Large intestine (tissue), 3 donors: Measurements from ENCODE around the gene UBE2I. TPM values are rescaled to one million over a fixed set of nuclear protein-coding genes. Genes with fewer than 3 reads are reported as not detected.

Experiments used
- DNase-seq, 2 donors: peaks; one replicate each; pipeline versions ENCODE4 v3.0.0 to v3.0.0-alpha.2; 2013
- H3K27ac ChIP-seq: one replicate; pipeline ENCODE4 v1.5.1; 2013; ENCODE audit warnings: low read length
- H3K27me3 ChIP-seq: 2 replicates; pipeline ENCODE4 v1.6.1; 2013; ENCODE audit warnings: low read length; ENCODE audit not compliant: control insufficient read depth, insufficient read depth
- H3K36me3 ChIP-seq: 2 replicates; pipeline ENCODE4 v1.6.1; 2013; ENCODE audit warnings: low read length; ENCODE audit not compliant: control insufficient read depth, insufficient read depth
- H3K4me1 ChIP-seq: one replicate; pipeline ENCODE4 v1.6.1; 2013; ENCODE audit warnings: low read length; ENCODE audit not compliant: control insufficient read depth, insufficient read depth
- H3K4me3 ChIP-seq: one replicate; pipeline ENCODE4 v1.5.1; 2013; ENCODE audit warnings: low read length
- H3K9me3 ChIP-seq: one replicate; pipeline ENCODE4 v1.6.1; 2013; ENCODE audit warnings: mild to moderate bottlenecking, low read depth, low read length, moderate library complexity; ENCODE audit not compliant: control insufficient read depth
- WGBS: methylation state at CpG from one replicate; pipeline ENCODE4 v1.1.5; 2013; ENCODE audit warnings: low lambda C conversion rate; ENCODE audit not compliant: insufficient coverage; 5-methylcytosine and 5-hydroxymethylcytosine counted together
- polyA plus RNA-seq: library from polyadenylated mRNA; unstranded; fragments of 120-200 nt; gene quantifications from one replicate; pipeline ENCODE4 v1.2.1, GENCODE V29; 2013

UBE2I gene
- polyA plus RNA-seq, 1 donor, result 130 TPM

- no peak for DNase-seq
- WGBS, result no CpG with 5 or more reads among the region's 16 CpGs
- H3K4me3 ChIP-seq, result no peak overlapping the region
- H3K9me3 ChIP-seq, result no peaks in the 10 kb centered on the region
- H3K4me1 ChIP-seq, result no peaks in the 10 kb centered on the region
- H3K27me3 ChIP-seq, result peaks cover 33% of the 10 kb centered on the region
- H3K27ac ChIP-seq, result no peak overlapping the region
- no peaks in the 10 kb centered on the region for H3K36me3 ChIP-seq
Measured at GRCh38 chr16:1283996-1284616, 25.3 kb upstream of the UBE2I start.

DNA sequence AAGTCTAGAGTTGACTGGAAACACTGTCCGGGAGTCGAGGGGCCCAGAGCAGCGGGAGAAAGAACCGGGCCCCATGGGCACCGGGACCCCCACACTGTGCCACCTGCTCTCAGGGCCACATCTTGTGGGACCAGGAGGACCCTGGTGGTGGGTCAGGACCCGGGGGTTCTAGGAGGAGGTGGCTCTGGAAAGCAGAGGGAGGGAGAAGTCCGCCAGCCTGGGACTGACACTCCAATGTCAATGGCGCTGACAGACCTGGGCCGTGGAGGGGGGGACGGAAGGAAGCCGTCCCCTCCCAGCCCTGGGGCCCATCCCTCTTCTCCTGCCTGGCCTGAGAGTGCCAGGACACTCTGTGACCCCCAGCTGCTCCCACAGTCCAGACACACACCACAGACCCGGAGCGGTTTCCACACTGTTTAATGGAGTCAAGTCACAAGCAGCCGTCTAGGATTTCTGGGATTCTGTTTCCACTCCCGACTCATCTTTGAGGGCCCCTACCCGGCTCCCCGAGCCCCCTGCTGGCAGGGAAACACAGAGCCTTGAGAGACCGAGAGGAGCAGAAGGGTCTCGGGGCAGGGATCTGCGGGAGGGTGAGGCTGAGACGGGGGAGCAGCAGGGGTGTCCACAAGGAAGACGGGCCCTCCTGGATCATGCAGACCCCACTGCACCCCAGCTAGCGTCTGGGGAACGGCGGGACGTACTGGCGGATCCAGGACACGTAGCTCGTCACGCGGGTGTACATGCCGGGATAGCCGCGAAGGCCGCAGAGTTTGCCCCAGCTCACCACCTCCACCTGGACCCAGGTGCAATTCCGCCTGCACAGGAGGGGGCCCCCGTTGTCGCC is 23.5 kb upstream of the UBE2I start:
- DNase-seq, result no peak
- Histone ChIP-seq H3K27ac (no peak overlapping the region), H3K27me3 (peaks cover 44% of the 10 kb centered on the region), H3K36me3 (no peaks in the 10 kb centered on the region), H3K4me3 (no peak overlapping the region), H3K4me1 (peaks cover 2% of the 10 kb centered on the region), H3K9me3 (no peaks in the 10 kb centered on the region)
- no CpG with 5 or more reads among the region's 38 CpGs for WGBS

GRCh38 chr16:1286513-1287094 is 22.8 kb upstream of the UBE2I start:
- WGBS, result no CpG with 5 or more reads among the region's 25 CpGs
- no peak for DNase-seq
- H3K9me3 ChIP-seq, result no peaks in the 10 kb centered on the region
- H3K4me3 ChIP-seq, result no peak overlapping the region
- H3K36me3 ChIP-seq, result no peaks in the 10 kb centered on the region
- H3K27me3 ChIP-seq, result peaks cover 50% of the 10 kb centered on the region
- no peak overlapping the region for H3K27ac ChIP-seq
- H3K4me1 ChIP-seq, result peaks cover 8% of the 10 kb centered on the region

DNA sequence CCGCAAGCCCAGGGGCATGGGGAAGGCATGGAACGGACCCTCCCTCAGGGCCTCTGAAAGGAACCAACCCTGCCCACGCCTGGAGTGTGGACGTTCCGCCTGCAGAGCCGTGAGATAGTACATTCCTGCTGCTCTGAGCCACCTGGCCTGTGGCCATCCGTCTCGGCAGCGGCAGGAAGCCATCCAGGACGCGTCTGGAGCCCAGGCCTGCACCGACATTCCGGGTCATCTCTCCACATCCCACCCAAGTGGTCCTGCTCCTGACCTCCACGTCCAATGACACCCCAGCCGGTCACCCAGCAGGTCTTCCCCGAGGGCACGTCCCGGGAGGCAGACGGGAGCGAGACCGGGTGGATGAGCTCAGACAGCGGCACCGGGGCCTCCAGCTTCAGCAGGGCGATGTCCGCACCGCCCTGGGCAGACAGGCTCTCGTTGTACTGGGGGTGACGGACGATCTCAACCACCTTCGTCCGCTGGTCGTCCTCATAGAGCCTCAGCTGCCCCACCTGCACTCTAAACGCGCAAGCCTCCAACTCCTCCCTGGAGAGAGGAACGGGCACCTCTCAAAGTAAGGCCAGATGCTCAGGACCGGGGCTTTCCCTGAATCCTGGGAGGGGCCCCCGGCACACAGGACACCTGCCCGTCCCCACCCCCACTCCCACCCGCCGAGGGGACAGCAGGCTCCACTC is 21.3 kb upstream of the UBE2I start:
- Histone ChIP-seq H3K9me3 (no peaks in the 10 kb centered on the region), H3K27ac (no peak overlapping the region), H3K4me1 (peaks cover 8% of the 10 kb centered on the region), H3K36me3 (no peaks in the 10 kb centered on the region), H3K27me3 (peaks cover 50% of the 10 kb centered on the region), H3K4me3 (no peak overlapping the region)
- DNase-seq, result no peak
- WGBS, result no CpG with 5 or more reads among the region's 40 CpGs

DNA sequence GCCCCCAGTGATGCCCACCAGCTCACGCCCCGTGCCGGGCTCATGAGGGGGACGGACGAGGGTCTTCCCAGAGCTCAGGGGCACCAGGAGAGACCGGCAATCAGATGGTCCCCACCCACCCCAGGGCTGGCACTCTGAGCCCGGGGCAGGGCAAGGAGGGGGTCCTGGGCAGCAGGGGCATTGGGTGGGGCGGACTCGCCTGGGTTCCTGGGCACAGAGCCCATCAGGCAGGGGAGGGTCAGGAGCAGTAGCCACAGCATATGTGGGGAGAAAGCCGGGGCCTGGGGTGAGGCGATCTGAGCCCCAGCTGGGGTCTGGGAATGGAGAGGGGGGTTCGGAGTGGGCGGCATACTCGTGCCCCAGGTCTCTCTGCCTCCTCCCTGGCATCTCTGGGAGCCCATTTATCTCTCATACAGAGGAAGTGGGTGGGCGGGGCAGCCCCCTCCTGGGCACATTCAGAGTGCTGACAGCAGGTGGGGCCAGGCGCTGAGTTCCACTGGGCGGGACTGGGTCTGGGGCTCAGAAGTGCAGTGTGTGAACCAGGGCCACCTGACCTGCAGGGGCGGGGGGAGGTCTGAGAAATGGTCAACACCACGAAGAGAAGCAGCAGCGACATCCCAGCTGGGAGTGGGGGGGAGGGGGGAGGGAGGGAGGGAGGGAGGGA is 20.5 kb upstream of the UBE2I start:
- DNase-seq, result no peak
- no peak overlapping the region for H3K27ac ChIP-seq

DNA sequence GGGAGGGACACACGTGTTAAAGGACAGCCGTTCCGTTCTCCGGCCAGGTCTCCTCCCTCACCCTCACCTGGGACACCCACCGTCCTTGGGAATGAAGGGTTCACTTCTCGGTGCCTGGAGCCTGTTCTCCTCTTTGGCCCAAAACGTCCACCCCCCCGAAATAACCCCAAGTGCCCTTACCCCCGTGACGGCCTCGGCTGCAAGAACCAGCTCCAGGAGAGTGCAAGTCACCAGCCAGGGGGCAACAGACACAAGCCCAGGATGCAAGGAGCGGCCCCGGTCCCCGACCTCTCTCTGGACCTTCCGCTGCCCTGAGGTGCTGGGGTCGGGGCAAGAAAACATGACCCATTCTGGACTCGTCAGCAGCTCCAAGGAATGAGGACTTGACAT is 20.0 kb upstream of the UBE2I start:
- H3K27ac ChIP-seq, result no peak overlapping the region
- H3K27me3 ChIP-seq, result peaks cover 50% of the 10 kb centered on the region
- H3K4me1 ChIP-seq, result peaks cover 8% of the 10 kb centered on the region
- WGBS, result no CpG with 5 or more reads among the region's 17 CpGs
- no peak overlapping the region for H3K4me3 ChIP-seq
- H3K9me3 ChIP-seq, result no peaks in the 10 kb centered on the region
- no peak for DNase-seq
- H3K36me3 ChIP-seq, result no peaks in the 10 kb centered on the region

More for the DNA sequence above, 20.5 kb upstream of the UBE2I start:
- Histone ChIP-seq H3K27me3 (peaks cover 50% of the 10 kb centered on the region), H3K9me3 (no peaks in the 10 kb centered on the region), H3K4me3 (no peak overlapping the region), H3K4me1 (peaks cover 8% of the 10 kb centered on the region), H3K36me3 (no peaks in the 10 kb centered on the region)
- no CpG with 5 or more reads among the region's 20 CpGs for WGBS

- no peak overlapping the region for H3K4me3 ChIP-seq
- no CpG with 5 or more reads among the region's 22 CpGs for WGBS
- peaks cover 8% of the 10 kb centered on the region for H3K4me1 ChIP-seq
- H3K27me3 ChIP-seq, result peaks cover 50% of the 10 kb centered on the region
- no peaks in the 10 kb centered on the region for H3K36me3 ChIP-seq
- H3K27ac ChIP-seq, result no peak overlapping the region
- DNase-seq, result no peak
- H3K9me3 ChIP-seq, result no peaks in the 10 kb centered on the region
Measured at GRCh38 chr16:1290063-1290501, 19.4 kb upstream of the UBE2I start.

DNA sequence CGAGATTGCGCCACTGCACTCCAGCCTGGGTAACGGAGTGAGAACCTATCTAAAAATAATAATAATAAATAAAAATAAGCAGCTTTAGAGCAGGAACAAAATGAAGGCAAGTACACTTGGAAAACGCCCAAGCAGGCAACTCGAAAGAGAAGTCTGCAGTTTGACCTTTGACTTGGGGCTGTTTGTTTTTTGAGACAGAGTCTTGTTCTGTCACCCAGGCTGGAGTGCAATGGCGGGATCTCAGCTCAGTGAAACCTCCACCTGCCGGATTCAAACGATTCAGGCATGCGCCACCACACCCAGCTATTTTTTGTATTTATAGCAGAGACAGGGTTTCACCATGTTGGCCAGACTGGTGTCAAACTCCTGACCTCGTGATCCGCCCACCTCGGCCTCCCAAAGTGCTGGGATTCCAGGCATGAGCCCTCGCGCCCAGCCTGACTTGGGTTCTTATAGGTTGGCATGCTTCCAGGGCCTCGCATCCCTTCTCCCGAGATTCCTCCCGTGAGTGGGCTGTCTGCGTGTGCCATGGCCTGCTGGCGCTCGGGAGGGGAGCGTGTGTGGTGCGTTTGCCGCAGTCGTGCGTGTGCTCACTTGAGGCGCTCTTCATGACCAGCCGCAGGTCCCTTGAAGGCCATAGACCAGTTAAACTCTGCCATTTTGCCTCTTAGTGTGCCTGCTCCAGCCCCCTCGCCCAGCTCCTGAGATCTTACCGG is 18.4 kb upstream of the UBE2I start:
- 50% methylated on average over 2 of the region's 29 CpGs for WGBS
- H3K27me3 ChIP-seq, result peaks cover 45% of the 10 kb centered on the region
- DNase-seq, result peak in 1 of 2 donors; percentile 38
- peaks cover 8% of the 10 kb centered on the region for H3K4me1 ChIP-seq
- H3K9me3 ChIP-seq, result no peaks in the 10 kb centered on the region
- no peak overlapping the region for H3K27ac ChIP-seq
- no peak overlapping the region for H3K4me3 ChIP-seq
- H3K36me3 ChIP-seq, result no peaks in the 10 kb centered on the region

DNA sequence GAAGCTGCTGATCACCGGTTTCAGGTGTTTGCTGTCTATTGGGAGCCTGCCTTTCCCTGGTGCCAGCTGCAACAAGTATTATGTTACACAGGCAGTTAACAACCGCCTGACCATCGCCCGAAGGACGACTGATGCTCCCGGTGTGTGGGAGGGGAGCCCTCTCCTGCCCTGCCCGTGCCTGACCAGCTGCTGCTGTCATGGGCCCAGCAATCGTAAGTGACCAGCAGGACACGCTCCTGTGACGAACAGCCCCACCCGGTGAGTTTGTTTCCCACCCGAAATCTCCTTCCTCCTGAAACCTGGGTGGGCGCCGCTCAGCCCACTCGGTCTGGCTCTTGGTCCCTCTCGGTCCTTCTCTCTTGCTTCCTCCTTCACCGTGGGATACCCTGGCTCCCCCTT is 17.9 kb upstream of the UBE2I start:
- H3K27me3 ChIP-seq, result peaks cover 39% of the 10 kb centered on the region

More for the DNA sequence above, 17.9 kb upstream of the UBE2I start:
- peaks cover 8% of the 10 kb centered on the region for H3K4me1 ChIP-seq
- no peaks in the 10 kb centered on the region for H3K36me3 ChIP-seq
- DNase-seq, result no peak
- WGBS, result no CpG with 5 or more reads among the region's 17 CpGs
- H3K27ac ChIP-seq, result no peak overlapping the region
- no peaks in the 10 kb centered on the region for H3K9me3 ChIP-seq
- H3K4me3 ChIP-seq, result no peak overlapping the region
